CD14-positive monocyte (primary cell): ENCODE measurements around the gene LHX4. TPM values are rescaled to one million over a fixed set of nuclear protein-coding genes. Genes with fewer than 3 reads are reported as not detected.
"Not testable (repeated sequence)": the region's sequence is repeated elsewhere in the genome, so short reads cannot be mapped to it uniquely, and the experiment has no call there.

ENCODE experiments used
- DNase-seq, 3 donors: peaks; one replicate each; pipeline ENCODE4 v3.0.0-alpha.2; 2011 to 2022
- H2AFZ ChIP-seq: 2 replicates; pipeline ENCODE4 v1.6.0; 2012; ENCODE audit warnings: mild to moderate bottlenecking, low read depth, low read length, inconsistent platforms; ENCODE audit not compliant: insufficient read depth, poor library complexity, severe bottlenecking
- H3K27ac ChIP-seq, 2 donors: 1 replicate in 1 of 2; 2 replicates in 1 of 2; pipeline ENCODE4 v1.5.1; 2012 to 2013; ENCODE audit warnings: low read length in 2 of 2, control low read depth in 1 of 2, inconsistent platforms in 1 of 2, low read depth in 1 of 2, mild to moderate bottlenecking in 1 of 2
- H3K27me3 ChIP-seq, 2 donors: one replicate each; pipeline versions ENCODE4 v1.6.0 to v1.6.1; 2011 to 2013; ENCODE audit warnings: low read length in 2 of 2; ENCODE audit not compliant: control insufficient read depth in 2 of 2, insufficient read depth in 2 of 2
- H3K36me3 ChIP-seq, 2 donors: replicated peaks in 1 of 2; 1 replicate in 1 of 2; 2 replicates in 1 of 2; pipeline versions ENCODE4 v1.5.1 to v1.6.1; 2012 to 2013; ENCODE audit warnings: low read length in 2 of 2, control low read depth in 1 of 2, inconsistent platforms in 1 of 2, mild to moderate bottlenecking in 1 of 2; ENCODE audit not compliant: insufficient read depth in 2 of 2, control insufficient read depth in 1 of 2
- H3K4me1 ChIP-seq, 2 donors: 1 replicate in 1 of 2; 2 replicates in 1 of 2; pipeline versions ENCODE4 v1.5.1 to v1.6.1; 2012 to 2013; ENCODE audit warnings: low read length in 2 of 2, control low read depth in 1 of 2, inconsistent platforms in 1 of 2, mild to moderate bottlenecking in 1 of 2, moderate library complexity in 1 of 2; ENCODE audit not compliant: insufficient read depth in 2 of 2, control insufficient read depth in 1 of 2
- H3K4me2 ChIP-seq: replicated peaks from 2 replicates; pipeline ENCODE3; 2012; ENCODE audit warnings: low read length, moderate library complexity, mild to moderate bottlenecking; ENCODE audit not compliant: poor library complexity, severe bottlenecking; ENCODE audit errors: extremely low read depth
- H3K4me3 ChIP-seq, 3 experiments: fragments of 200-600 bp in 1 of 3; sonication (generic) in 1 of 3; replicated peaks in 1 of 3; 1 replicate in 2 of 3; 2 replicates in 1 of 3; pipeline ENCODE4 v1.5.1; 2011 to 2013; ENCODE audit warnings: low read length in 3 of 3, mild to moderate bottlenecking in 3 of 3, control low read depth in 2 of 3, low read depth in 2 of 3, inconsistent platforms in 1 of 3, moderate library complexity in 1 of 3
- H3K79me2 ChIP-seq: 2 replicates; pipeline ENCODE4 v1.6.0; 2012; ENCODE audit warnings: mild to moderate bottlenecking, control low read depth, inconsistent platforms, low read length, moderate library complexity; ENCODE audit not compliant: insufficient read depth
- H3K9ac ChIP-seq: 2 replicates; pipeline ENCODE4 v1.6.0; 2017; ENCODE audit warnings: low read length, mild to moderate bottlenecking; ENCODE audit not compliant: insufficient read depth, poor library complexity, severe bottlenecking
- H3K9me3 ChIP-seq, 2 donors: replicated peaks in 1 of 2; 1 replicate in 1 of 2; 2 replicates in 1 of 2; pipeline versions ENCODE4 v1.5.1 to v1.6.1; 2012 to 2013; ENCODE audit warnings: low read length in 2 of 2, control low read depth in 1 of 2; ENCODE audit not compliant: control insufficient read depth in 1 of 2, insufficient read depth in 1 of 2
- H4K20me1 ChIP-seq: 2 replicates; pipeline ENCODE4 v1.6.0; 2012; ENCODE audit warnings: mild to moderate bottlenecking, low read length, control low read depth, moderate library complexity; ENCODE audit not compliant: insufficient read depth
- H3K27ac Mint-ChIP-seq, 7 donors: one replicate each; pipeline ENCODE4 v1.8.0; 2020; ENCODE audit warnings: mild to moderate bottlenecking in 7 of 7, mixed read lengths in 7 of 7, moderate library complexity in 6 of 7, inconsistent platforms in 2 of 7
- H3K27me3 Mint-ChIP-seq, 3 donors: one replicate each; pipeline ENCODE4 v1.8.0; 2021 to 2022; ENCODE audit warnings: low read depth in 3 of 3, mild to moderate bottlenecking in 3 of 3, mixed read lengths in 3 of 3, moderate library complexity in 3 of 3, inconsistent platforms in 1 of 3
- H3K36me3 Mint-ChIP-seq, 2 donors: one replicate each; pipeline ENCODE4 v1.8.0; 2020; ENCODE audit warnings: mixed read lengths in 2 of 2, inconsistent platforms in 1 of 2, mild to moderate bottlenecking in 1 of 2
- H3K4me1 Mint-ChIP-seq: one replicate; pipeline ENCODE4 v1.8.0; 2020; ENCODE audit warnings: mild to moderate bottlenecking, mixed read lengths
- H3K4me3 Mint-ChIP-seq, 2 donors: one replicate each; pipeline ENCODE4 v1.8.0; 2020; ENCODE audit warnings: mild to moderate bottlenecking in 2 of 2, mixed read lengths in 2 of 2, moderate library complexity in 1 of 2
- H3K9me3 Mint-ChIP-seq, 7 donors: one replicate each; pipeline ENCODE4 v1.8.0; 2020 to 2022; ENCODE audit warnings: mixed read lengths in 7 of 7, mild to moderate bottlenecking in 6 of 7, moderate library complexity in 6 of 7, inconsistent platforms in 2 of 7
- CTCF ChIP-seq: fragments of 200-600 bp; IDR thresholded peaks from one replicate; pipeline ENCODE4 v1.8.0; 2022; ENCODE audit warnings: antibody characterized with exemption, mild to moderate bottlenecking
- WGBS: methylation state at CpG from one replicate; pipeline ENCODE4 v1.1.5; 2013; ENCODE audit warnings: missing lambda C conversion rate; ENCODE audit not compliant: insufficient coverage; 5-methylcytosine and 5-hydroxymethylcytosine counted together
- intact Hi-C, 2 donors: fragments of 100-400 bp; cut with micrococcal nuclease; formaldehyde crosslinking; loops; one replicate each; pipeline versions ENCODE4 v1.15.0 to v1.15.1; 2023
- polyA plus RNA-seq, 3 donors: library from polyadenylated mRNA; depleted of rRNA in 1 of 3; unstranded in 2 of 3; stranded (reverse) in 1 of 3; fragments of 300-500 nt in 2 of 3; fragments of >200 nt in 1 of 3; fragmentation: Illumina TruSeq in 2 of 3; gene quantifications; 1 replicate in 2 of 3; 2 replicates in 1 of 3; pipeline ENCODE4 v1.2.3, GENCODE V29; 2012 to 2021

Gene LHX4
- polyA plus RNA-seq, 3 donors = not detected

GRCh38 chr1:180201451-180202200 lies 28.4 kb upstream of the LHX4 start:
- H4K20me1 ChIP-seq = no peaks in the 10 kb centered on the region
- WGBS = 95% methylated on average over 3 of the region's 7 CpGs
- no peak for DNase-seq
- no peaks in the 10 kb centered on the region for H3K4me1 ChIP-seq
- Mint-ChIP-seq H3K27ac (no peak overlapping the region), H3K36me3 (peaks cover 14 to 41% of the 10 kb centered on the region in 2 donors), H3K27me3 (peaks cover 0 to 4% (median 3%) of the 10 kb centered on the region in 3 donors), H3K4me3 (no peak overlapping the region), H3K4me1 (no peaks in the 10 kb centered on the region), H3K9me3 (no peaks in the 10 kb centered on the region)
- TF ChIP-seq CTCF = no peak
- H3K9me3 ChIP-seq = no peaks in the 10 kb centered on the region
- no peak overlapping the region for H3K4me2 ChIP-seq
- H3K9ac ChIP-seq = no peak overlapping the region
- no peak overlapping the region for H3K27ac ChIP-seq
- no peaks in the 10 kb centered on the region for H3K27me3 ChIP-seq
- H3K36me3 ChIP-seq = peaks cover 21 to 41% of the 10 kb centered on the region in 2 donors
- no peak overlapping the region for H2AFZ ChIP-seq
- H3K4me3 ChIP-seq = no peak overlapping the region
- H3K79me2 ChIP-seq = no peaks in the 10 kb centered on the region
- intact Hi-C loops = no loop called here

GRCh38 chr1:180202588-180202987 lies 27.5 kb upstream of the LHX4 start:
- H3K9me3 Mint-ChIP-seq, H3K27me3 ChIP-seq, H3K9me3 ChIP-seq, H3K4me3 Mint-ChIP-seq, H3K4me2 ChIP-seq, H3K4me3 ChIP-seq, H3K4me1 ChIP-seq, intact Hi-C loops, H2AFZ ChIP-seq, H4K20me1 ChIP-seq, H3K27ac Mint-ChIP-seq, DNase-seq, H3K27me3 Mint-ChIP-seq, H3K79me2 ChIP-seq, H3K27ac ChIP-seq, H3K9ac ChIP-seq, H3K4me1 Mint-ChIP-seq: not testable (repeated sequence)
- no CpG with 5 or more reads among the region's 5 CpGs for WGBS
- H3K36me3 ChIP-seq = peaks cover 12 to 31% of the 10 kb centered on the region in 2 donors
- H3K36me3 Mint-ChIP-seq = peaks cover 8 to 31% of the 10 kb centered on the region in 2 donors
